H1 (cell line): ENCODE measurements around the gene HRH2. TPM values are rescaled to one million over a fixed set of nuclear protein-coding genes. Genes with fewer than 3 reads are reported as not detected.

Experiments used
- polyA plus RNA-seq, 7 experiments: library from polyadenylated mRNA; depleted of rRNA in 3 of 7; stranded (reverse) in 5 of 7; unstranded in 2 of 7; fragments of >200 nt in 5 of 7; fragments of 200-250 nt in 2 of 7; gene quantifications; 1 replicate in 5 of 7; 2 replicates in 1 of 7; 4 replicates in 1 of 7; pipeline versions ENCODE4 v1.2.1 to v1.2.3, GENCODE V29; 2011 to 2013; ENCODE audit warnings: missing spikeins in 2 of 7, mixed read lengths in 2 of 7
- total RNA-seq: library from RNA; stranded (reverse); fragmentation: NEBNext Ultra II Directional; extraction: Animal tissue kit (Norgen Biotek cat#: 25700); gene quantifications from 2 replicates; pipeline ENCODE4 v1.2.1, GENCODE V29; 2021
- TF ChIP-seq, protein P1 (sequence below), 3 experiments: IDR thresholded peaks; 1 replicate in 2 of 3; 2 replicates in 1 of 3; pipeline versions ENCODE4 v1.5.1 to v1.6.1; 2011; ENCODE audit warnings: low read length in 3 of 3, mild to moderate bottlenecking in 3 of 3, inconsistent platforms in 2 of 3, low read depth in 1 of 3, moderate library complexity in 1 of 3; ENCODE audit not compliant: insufficient read depth in 1 of 3; ENCODE audit errors: control extremely low read depth in 1 of 3

Gene HRH2
- total and polyA plus RNA-seq, 2 of the 8 experiments (the other 6 are each of a cell fraction or from before 2014, with no cell fraction given) = 7.8 to 8.1 TPM

- TF ChIP-seq, protein P1, sequence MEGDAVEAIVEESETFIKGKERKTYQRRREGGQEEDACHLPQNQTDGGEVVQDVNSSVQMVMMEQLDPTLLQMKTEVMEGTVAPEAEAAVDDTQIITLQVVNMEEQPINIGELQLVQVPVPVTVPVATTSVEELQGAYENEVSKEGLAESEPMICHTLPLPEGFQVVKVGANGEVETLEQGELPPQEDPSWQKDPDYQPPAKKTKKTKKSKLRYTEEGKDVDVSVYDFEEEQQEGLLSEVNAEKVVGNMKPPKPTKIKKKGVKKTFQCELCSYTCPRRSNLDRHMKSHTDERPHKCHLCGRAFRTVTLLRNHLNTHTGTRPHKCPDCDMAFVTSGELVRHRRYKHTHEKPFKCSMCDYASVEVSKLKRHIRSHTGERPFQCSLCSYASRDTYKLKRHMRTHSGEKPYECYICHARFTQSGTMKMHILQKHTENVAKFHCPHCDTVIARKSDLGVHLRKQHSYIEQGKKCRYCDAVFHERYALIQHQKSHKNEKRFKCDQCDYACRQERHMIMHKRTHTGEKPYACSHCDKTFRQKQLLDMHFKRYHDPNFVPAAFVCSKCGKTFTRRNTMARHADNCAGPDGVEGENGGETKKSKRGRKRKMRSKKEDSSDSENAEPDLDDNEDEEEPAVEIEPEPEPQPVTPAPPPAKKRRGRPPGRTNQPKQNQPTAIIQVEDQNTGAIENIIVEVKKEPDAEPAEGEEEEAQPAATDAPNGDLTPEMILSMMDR (IDR thresholded peaks at IDR 0.05; ENCODE audit: control extremely low read depth in 1 of 3, insufficient read depth in 1 of 3, low read depth in 1 of 3, low read length in 3 of 3) = peak in 2 of 3 experiments; percentile 46 to 53; a peak in 3 of 4 replicates
Measured at GRCh38 chr5:175728885-175729828, 71.3 kb downstream of the HRH2 start (continued).
